GM06990 (cell line): ENCODE data around the gene PLXNA2.

ENCODE experiments used
- DNase-seq: peaks from one replicate; pipeline ENCODE4 v3.0.0-alpha.2; 2011; ENCODE audit not compliant: insufficient read length; ENCODE audit errors: extremely low read depth
- H3K27me3 ChIP-seq: replicated peaks from 2 replicates; pipeline ENCODE4 v1.6.0; 2011; ENCODE audit warnings: low read length; ENCODE audit not compliant: control insufficient read depth, insufficient read depth
- H3K36me3 ChIP-seq: 2 replicates; pipeline ENCODE4 v1.5.1; 2011; ENCODE audit warnings: low read length; ENCODE audit not compliant: control insufficient read depth, insufficient read depth
- H3K4me3 ChIP-seq: replicated peaks from 2 replicates; pipeline ENCODE4 v1.5.1; 2011; ENCODE audit warnings: low read depth, mild to moderate bottlenecking, control low read depth, low read length
- TF ChIP-seq, protein P1 (sequence below): IDR thresholded peaks from 2 replicates; pipeline ENCODE4 v1.5.1; 2011; ENCODE audit warnings: low read length, control low read depth, mild to moderate bottlenecking, inconsistent platforms; ENCODE audit not compliant: insufficient read depth, poor library complexity, severe bottlenecking

The PLXNA2 gene

DNA sequence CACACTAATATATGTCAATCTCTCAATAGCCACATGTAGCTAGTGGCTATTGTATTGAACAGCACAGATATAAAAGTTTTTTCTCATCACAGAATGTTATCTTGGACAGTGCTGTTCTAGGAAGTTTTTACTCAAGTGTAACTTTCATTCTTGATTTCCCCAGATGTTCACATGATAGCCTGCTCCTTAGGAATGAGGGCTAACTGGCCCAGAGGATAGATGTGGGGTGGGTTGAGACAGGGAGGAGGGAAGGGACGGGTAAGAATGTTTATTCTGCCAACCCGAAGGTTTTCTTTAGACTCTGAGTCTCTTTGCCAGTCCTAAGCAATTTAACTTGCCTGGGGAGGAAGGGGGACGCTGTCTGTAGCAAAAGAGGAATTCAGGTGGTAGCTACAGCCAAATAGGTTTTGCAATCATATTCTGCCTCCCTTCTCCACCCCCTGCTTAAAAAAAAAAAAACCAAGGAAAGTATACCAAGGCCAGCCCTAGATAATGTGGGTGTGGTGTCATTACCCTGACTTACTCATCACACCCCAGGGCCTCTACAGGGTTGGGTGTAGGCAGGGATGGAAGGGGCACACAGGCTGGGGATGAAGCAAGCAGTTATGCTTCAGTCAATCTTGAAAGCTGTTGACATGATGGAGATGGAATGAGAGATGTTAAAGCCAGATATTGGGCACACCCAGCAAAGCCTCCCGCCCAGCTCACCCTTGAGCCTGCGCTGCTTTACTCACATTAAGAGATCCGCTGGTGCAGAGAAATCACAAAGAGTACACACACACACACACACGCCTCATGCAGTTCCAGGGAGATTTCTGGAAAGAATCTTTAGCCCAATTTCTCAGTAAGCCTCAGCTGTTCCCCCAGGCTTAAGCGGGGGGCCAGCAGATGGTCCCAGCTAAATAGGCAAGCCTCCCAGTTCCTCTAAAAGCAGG is 59.9 kb downstream of the PLXNA2 start:
- Histone ChIP-seq H3K27me3 (no peaks in the 10 kb centered on the region), H3K36me3 (no peaks in the 10 kb centered on the region), H3K4me3 (no peak overlapping the region)
- no peak for DNase-seq
- TF ChIP-seq, protein P1, sequence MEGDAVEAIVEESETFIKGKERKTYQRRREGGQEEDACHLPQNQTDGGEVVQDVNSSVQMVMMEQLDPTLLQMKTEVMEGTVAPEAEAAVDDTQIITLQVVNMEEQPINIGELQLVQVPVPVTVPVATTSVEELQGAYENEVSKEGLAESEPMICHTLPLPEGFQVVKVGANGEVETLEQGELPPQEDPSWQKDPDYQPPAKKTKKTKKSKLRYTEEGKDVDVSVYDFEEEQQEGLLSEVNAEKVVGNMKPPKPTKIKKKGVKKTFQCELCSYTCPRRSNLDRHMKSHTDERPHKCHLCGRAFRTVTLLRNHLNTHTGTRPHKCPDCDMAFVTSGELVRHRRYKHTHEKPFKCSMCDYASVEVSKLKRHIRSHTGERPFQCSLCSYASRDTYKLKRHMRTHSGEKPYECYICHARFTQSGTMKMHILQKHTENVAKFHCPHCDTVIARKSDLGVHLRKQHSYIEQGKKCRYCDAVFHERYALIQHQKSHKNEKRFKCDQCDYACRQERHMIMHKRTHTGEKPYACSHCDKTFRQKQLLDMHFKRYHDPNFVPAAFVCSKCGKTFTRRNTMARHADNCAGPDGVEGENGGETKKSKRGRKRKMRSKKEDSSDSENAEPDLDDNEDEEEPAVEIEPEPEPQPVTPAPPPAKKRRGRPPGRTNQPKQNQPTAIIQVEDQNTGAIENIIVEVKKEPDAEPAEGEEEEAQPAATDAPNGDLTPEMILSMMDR, result no peak

DNA sequence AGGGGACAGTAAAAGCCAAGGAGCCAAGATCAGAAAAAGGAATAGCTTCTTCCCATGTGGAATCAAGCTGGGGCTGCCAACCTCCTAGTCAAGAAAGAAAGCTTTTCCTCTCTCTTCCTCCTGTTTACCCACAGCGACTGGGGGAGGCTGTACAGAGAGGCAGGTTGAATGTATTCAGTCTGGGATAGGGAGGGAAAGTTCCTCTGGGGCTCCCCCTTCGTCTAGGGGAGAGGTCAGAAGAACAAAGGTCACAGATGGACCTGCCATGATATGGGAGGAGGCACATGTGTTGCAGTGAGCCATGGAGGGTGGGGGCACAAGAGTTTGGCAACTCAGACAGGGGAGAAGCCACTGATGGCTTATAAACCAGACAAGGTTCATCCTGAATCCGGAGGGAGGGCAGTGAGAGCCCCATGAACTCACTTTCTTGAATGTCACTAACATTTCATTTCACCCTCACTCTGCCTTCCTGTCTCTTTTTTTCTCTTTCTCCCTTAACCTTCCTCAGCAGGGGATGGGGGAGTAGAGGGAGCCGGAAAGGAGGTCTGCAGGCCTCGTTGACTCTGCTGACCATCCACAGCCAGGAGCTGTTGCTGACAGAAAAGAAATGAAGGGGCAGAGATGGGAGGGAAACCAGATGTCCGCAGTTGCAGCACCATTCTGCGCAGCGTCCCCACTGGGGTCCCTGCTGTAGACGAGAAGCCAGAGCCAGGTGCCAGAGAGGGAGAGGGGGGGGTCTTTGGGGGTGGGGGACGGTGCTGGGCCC is 61.1 kb downstream of the PLXNA2 start:
- DNase-seq, result no peak
- Histone ChIP-seq H3K4me3 (no peak overlapping the region), H3K36me3 (no peaks in the 10 kb centered on the region)

DNA sequence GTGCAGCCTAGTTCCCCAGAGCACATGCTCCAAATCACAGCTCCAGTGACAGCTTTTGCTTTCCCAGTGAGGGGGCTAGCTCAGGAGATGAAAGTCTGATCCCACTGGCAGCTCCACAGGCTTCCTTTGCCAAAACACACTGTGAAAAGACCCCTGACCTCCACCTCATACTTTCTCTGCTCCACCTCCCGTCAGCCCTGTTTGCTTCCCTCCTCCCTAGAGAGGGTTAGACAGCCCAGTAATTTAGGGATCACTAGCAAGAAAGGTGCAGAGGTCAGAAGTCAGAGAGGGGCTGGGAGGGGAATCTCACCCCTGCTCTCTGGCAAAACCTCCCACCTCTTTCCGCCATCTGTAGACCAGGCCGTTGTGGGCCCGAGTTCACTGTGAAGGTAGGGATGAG is 62.8 kb downstream of the PLXNA2 start:
- H3K36me3 ChIP-seq, result no peaks in the 10 kb centered on the region
- H3K4me3 ChIP-seq, result no peak overlapping the region
- TF ChIP-seq, protein P1, result no peak
- no peaks in the 10 kb centered on the region for H3K27me3 ChIP-seq
- DNase-seq, result no peak

More for the DNA sequence above, 61.1 kb downstream of the PLXNA2 start:
- H3K27me3 ChIP-seq, result no peaks in the 10 kb centered on the region
- TF ChIP-seq, protein P1, result no peak

DNA sequence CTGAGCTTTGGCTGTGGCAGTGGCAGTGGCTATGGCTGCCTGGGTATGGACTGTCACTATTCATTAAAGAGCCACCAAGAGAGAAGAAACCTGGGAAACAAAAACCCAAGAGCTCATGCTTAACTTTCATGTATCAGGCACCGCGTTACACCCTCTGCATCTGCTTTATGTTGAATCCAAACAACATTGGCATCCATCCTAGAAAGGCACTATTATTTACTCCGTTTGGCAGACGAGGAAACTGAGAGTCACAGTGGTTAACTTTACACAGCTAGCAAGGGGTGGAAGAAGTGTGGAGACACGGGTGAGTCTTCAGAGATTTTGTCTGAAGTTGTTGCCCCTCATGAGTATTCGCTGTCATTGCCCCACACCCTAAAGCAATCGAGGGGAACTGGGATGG is 63.8 kb downstream of the PLXNA2 start:
- H3K4me3 ChIP-seq, result no peak overlapping the region
- H3K27me3 ChIP-seq, result no peaks in the 10 kb centered on the region
- no peaks in the 10 kb centered on the region for H3K36me3 ChIP-seq
- no peak for DNase-seq
- TF ChIP-seq, protein P1, result no peak

DNA sequence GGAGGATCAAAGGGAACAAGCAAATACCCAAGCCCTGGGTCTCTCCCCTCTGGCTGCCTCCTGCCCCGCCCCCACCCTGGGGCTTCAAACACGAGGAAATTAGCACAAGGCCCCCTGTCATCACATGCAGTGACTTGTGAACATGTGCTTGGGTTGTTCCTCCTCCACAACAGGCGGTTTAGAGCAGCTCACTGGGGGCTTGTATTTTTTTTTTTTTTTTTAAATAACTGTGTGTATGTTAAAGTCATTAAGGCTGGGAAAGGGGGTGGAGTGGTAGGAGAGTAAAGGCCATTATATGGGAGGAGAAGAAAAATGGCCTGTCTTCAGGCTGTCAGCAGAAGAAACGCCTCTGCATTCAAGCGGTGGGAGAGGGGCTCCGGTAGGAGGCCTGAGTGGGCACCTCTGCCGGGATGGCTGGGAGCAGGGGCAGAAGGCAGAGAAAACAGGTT is 64.2 kb downstream of the PLXNA2 start:
- no peak for DNase-seq
- H3K36me3 ChIP-seq, result no peaks in the 10 kb centered on the region
- TF ChIP-seq, protein P1, result no peak
- no peak overlapping the region for H3K4me3 ChIP-seq
- H3K27me3 ChIP-seq, result no peaks in the 10 kb centered on the region
